Renal cortical epithelial cell (primary cell): ENCODE results near the gene PDCD6IP. TPM values are rescaled to one million over a fixed set of nuclear protein-coding genes. Genes with fewer than 3 reads are reported as not detected.
"Not testable (repeated sequence)": the region's sequence is repeated elsewhere in the genome, so short reads cannot be mapped to it uniquely, and the experiment has no call there.

ENCODE experiments used
- DNase-seq: peaks from one replicate; pipeline ENCODE4 v3.0.0-alpha.2; 2011; ENCODE audit warnings: low read depth
- total RNA-seq: library from RNA; depleted of rRNA; stranded (reverse); fragments of >200 nt; gene quantifications from 2 replicates; pipeline ENCODE4 v1.2.3, GENCODE V29; 2014

The PDCD6IP gene
- 259 and 370 TPM in 2 replicates for total RNA-seq

- DNase-seq = peak; percentile 88
Observed at GRCh38 chr3:33798418-33799201, at the start of gene PDCD6IP. Gene PDCD6IP, plus strand, starts transcription at chr3:33798630. Its CDS starts 99 bp downstream, at chr3:33798729.

GRCh38 chr3:33749546-33750210, 48.8 kb upstream of the PDCD6IP start:
- no peak for DNase-seq

- DNase-seq = no peak
Observed at GRCh38 chr3:33750211-33750548, 48.2 kb upstream of the PDCD6IP start.

GRCh38 chr3:33751336-33751735, 47.1 kb upstream of the PDCD6IP start:
- no peak for DNase-seq

- DNase-seq = not testable (repeated sequence)
Observed at GRCh38 chr3:33754391-33754790, 44.0 kb upstream of the PDCD6IP start.

GRCh38 chr3:33758281-33758680, 40.1 kb upstream of the PDCD6IP start:
- no peak for DNase-seq

GRCh38 chr3:33758864-33759263, 39.6 kb upstream of the PDCD6IP start:
- DNase-seq = no peak

- no peak for DNase-seq
Observed at GRCh38 chr3:33768578-33769330, 29.7 kb upstream of the PDCD6IP start.

GRCh38 chr3:33773637-33774036, 24.8 kb upstream of the PDCD6IP start:
- no peak for DNase-seq

GRCh38 chr3:33775363-33775762, 23.1 kb upstream of the PDCD6IP start:
- DNase-seq = no peak

- no peak for DNase-seq
Observed at GRCh38 chr3:33777996-33778395, 20.4 kb upstream of the PDCD6IP start.

GRCh38 chr3:33779751-33780150, 18.7 kb upstream of the PDCD6IP start:
- DNase-seq = no peak

- DNase-seq = not testable (repeated sequence)
Observed at GRCh38 chr3:33781413-33781812, 17.0 kb upstream of the PDCD6IP start.

GRCh38 chr3:33786565-33787327, 11.7 kb upstream of the PDCD6IP start:
- DNase-seq = peak; percentile 64

- peak; percentile 64 for DNase-seq
Observed at GRCh38 chr3:33787328-33788009, 11.0 kb upstream of the PDCD6IP start.

- no peak for DNase-seq
Observed at GRCh38 chr3:33789183-33789954, 9.1 kb upstream of the PDCD6IP start.

- no peak for DNase-seq
Observed at GRCh38 chr3:33790091-33790490, 8.3 kb upstream of the PDCD6IP start.

- DNase-seq = peak; percentile 6
Observed at GRCh38 chr3:33791477-33792166, 6.8 kb upstream of the PDCD6IP start.

GRCh38 chr3:33792167-33792892, 6.1 kb upstream of the PDCD6IP start:
- no peak for DNase-seq
